Urinary bladder (tissue), 2 donors: ENCODE measurements around the gene SRM. TPM values are rescaled to one million over a fixed set of nuclear protein-coding genes. Genes with fewer than 3 reads are reported as not detected.

Source experiments
- polyA plus RNA-seq: library from polyadenylated mRNA; stranded (reverse); fragments of 200-250 nt; gene quantifications from one replicate; pipeline ENCODE4 v1.2.3, GENCODE V29; 2013
- total RNA-seq: library from RNA; depleted of rRNA; stranded (reverse); fragments of >200 nt; gene quantifications from one replicate; pipeline ENCODE4 v1.2.3, GENCODE V29; 2014
- donor health status: healthy.

The SRM gene
- total and polyA plus RNA-seq, 2 donors = 9.0 to 83.2 TPM

Other genes with a start within 250 kb of the SRM start
- gene TARDBP, start 47.4 kb downstream of the SRM start, total RNA-seq = 108 TPM
- 144 TPM for gene TARDBP, start 47.4 kb downstream of the SRM start, polyA plus RNA-seq
- gene MASP2, start 12.8 kb downstream of the SRM start, total RNA-seq = not detected
- gene MASP2, start 12.8 kb downstream of the SRM start, polyA plus RNA-seq = not detected
- gene EXOSC10, start 39.9 kb upstream of the SRM start, total RNA-seq = 54.0 TPM
- 38.4 TPM for gene EXOSC10, start 39.9 kb upstream of the SRM start, polyA plus RNA-seq
- 2.7 TPM for gene ANGPTL7, start 129.3 kb upstream of the SRM start, total RNA-seq
- 10.3 TPM for gene ANGPTL7, start 129.3 kb upstream of the SRM start, polyA plus RNA-seq
- 26.5 TPM for gene MTOR, start 202.5 kb upstream of the SRM start, total RNA-seq
- 21.0 TPM for gene MTOR, start 202.5 kb upstream of the SRM start, polyA plus RNA-seq
- 6.8 TPM for gene UBIAD1, start 213.2 kb upstream of the SRM start, total RNA-seq
- 14.4 TPM for gene UBIAD1, start 213.2 kb upstream of the SRM start, polyA plus RNA-seq